GM12873 (cell line): ENCODE data around the gene TMPRSS13.

Experiments used
- TF ChIP-seq, protein P1 (sequence below): IDR thresholded peaks from 2 replicates; pipeline ENCODE4 v1.5.1; 2012; ENCODE audit warnings: low read depth, mild to moderate bottlenecking, moderate library complexity, low read length, control low read depth; ENCODE audit not compliant: insufficient read depth; ENCODE audit errors: missing control alignments

Gene TMPRSS13

DNA sequence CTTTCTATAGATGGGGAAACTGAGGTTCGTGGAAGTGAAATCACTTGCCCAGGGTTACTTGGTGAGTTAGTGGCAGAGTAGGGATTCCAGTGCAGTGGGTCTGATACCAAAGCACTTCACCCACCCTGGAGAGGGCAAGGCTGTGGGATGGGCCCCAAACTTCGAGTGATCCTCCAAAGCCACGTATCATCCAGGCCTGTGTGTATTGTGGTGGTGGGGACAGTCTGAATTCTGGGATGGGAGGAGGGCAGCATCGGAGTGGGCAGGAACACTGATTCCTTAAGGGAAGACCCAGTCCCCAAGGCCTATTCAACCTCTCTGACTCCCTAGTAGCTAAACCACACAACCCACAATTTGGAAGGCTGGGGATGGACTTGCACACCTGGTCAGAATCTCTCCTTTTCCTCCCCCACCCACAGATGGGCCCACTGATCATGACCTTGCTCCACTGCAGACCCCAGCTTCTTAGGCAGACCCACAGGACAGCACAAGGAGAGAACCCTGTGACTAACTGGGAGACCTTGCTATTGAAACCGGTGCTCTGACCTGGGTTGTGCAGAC is 11.5 kb downstream of the TMPRSS13 start:
- TF ChIP-seq, protein P1, sequence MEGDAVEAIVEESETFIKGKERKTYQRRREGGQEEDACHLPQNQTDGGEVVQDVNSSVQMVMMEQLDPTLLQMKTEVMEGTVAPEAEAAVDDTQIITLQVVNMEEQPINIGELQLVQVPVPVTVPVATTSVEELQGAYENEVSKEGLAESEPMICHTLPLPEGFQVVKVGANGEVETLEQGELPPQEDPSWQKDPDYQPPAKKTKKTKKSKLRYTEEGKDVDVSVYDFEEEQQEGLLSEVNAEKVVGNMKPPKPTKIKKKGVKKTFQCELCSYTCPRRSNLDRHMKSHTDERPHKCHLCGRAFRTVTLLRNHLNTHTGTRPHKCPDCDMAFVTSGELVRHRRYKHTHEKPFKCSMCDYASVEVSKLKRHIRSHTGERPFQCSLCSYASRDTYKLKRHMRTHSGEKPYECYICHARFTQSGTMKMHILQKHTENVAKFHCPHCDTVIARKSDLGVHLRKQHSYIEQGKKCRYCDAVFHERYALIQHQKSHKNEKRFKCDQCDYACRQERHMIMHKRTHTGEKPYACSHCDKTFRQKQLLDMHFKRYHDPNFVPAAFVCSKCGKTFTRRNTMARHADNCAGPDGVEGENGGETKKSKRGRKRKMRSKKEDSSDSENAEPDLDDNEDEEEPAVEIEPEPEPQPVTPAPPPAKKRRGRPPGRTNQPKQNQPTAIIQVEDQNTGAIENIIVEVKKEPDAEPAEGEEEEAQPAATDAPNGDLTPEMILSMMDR, result no peak

DNA sequence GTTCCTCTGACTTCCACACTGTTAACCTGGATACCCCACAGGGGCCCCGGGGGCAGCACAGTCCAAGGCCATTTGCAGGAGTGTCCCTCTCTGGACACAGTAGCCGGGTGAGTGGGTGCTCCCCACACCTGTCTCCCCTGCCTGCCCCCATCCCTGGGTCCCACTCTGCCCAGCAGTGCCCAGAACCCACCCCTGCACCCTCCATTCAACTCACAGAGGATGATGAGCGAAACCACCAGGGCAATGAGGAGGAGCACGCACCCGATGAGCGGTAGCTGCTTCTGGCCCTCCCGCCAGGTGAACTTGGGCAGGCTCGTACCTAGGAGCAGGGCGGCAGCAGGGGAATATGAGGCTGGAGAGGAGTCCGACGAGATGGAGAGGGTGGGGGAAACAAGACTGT is 12.2 kb downstream of the TMPRSS13 start:
- TF ChIP-seq, protein P1, result no peak

DNA sequence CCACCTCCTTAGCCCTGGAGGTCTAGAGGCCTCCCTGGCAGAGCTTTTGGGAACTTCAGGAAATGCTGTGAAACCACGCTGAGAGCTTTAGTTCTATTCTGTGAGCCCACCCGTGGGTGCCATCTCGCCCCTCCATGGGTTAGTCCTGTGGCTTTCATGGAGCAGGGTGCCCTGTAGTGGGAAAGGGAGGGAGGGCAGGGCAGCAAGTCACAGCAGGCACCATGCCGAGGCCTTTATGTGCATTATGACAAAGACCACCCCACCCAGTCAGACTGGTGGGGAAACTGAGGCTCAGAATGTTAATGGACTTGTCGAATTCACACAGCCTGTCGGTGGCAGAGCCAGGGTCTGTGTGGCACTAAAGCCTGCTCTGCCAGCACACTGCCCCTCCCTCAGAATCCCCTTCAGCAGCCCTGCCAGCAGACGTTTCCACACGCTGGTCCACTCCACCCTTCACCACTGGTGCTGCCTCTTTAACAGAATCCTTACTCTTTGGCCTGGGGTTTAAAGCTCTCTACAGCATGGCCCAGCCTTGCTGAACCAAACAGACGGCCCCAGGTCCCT is 13.4 kb downstream of the TMPRSS13 start:
- TF ChIP-seq, protein P1, result no peak

DNA sequence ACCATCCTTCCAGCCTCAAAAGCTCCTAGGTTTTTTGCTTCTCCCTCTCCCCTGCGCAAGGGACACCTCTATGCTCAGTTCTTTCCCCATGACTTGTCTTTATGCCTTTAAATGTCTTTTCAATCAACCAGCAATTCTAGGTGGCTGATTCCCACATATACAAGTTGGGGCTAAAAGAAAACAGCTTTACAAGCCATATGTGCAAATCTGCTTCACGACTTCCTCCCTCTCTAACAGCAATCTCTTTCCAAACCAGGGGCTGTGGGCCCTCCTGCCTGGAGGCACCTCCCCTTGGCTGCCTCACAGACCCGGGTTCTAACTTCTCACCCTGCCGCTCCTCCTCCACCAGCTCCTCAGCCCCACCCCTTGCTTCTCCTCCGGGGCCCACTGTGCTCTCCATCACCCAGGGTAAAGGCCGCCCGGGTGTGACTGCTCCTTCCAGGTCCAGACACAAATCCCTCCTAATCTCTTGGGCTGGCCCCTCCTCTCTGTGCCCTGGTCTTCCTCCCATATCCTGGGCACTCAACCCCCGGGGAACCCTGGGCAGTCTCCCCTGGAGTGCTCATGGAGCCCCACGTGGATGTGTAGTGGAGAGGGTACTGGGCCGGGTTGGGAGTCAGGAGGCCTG is 14.1 kb downstream of the TMPRSS13 start:
- TF ChIP-seq, protein P1, result no peak

DNA sequence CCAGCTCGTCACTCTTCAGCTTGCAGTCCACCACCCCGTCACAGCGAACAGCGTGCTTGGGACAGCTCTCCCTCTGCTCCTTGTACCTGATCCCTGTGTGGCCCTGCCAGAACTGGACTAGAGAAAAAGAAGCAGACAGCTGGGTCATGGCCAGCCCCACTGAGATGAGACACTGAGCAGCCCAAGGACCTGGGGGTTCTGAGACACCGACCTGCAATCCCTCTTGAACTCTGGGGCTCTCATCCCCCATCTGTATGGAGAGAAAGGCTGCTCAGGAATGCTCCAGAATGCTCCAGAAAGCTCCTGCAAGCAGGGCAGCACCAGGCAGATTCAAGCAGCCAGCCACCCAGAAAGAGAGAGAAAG is 14.8 kb downstream of the TMPRSS13 start:
- TF ChIP-seq, protein P1, result no peak

DNA sequence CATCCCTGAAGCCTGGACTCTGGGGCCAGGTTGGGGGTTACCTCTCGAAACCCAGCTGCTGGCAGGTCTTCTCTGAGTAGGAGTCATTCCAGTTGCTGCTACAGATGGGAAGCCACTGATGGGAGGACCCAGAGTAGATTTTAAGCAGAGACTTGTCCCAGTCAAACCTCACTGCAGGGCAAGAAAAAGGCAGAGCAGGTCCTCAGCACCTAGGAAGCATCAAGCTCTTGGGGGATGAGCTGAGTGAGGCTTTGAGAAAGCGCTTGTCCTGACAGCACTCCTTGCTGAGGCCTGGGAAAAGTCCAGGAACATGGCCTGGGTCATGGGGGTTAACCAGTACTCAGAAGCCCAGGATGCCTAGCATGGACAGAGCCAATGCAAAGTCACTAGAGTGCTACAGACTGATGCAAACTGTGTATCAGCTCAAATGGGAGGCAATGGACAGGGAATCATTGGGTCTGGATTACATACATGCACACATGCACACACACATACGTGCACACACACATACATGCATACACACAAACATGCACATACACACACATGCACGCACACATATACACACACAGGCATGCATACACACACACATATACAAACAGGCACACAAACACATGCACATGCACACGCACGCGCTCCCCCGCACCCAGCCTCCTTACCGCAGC is 15.3 kb downstream of the TMPRSS13 start:
- TF ChIP-seq, protein P1, result no peak

DNA sequence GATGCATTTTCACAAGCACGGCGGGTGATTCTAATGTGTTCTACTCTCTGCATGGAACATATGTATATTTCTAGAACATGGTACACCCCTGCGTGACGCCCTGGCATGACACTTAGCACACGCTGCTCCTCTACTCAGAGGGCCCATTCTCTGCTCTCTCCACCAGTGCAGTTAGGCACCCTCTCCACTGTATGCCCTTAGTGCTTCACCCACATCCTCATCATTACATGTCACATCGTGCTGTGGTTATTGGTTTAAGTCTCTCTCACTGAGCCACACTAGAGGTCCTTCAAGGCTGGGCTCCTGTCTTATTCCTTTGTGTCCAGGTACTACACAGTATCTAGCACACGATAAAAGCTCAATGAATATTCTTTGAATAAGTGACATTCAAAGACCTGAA is 16.7 kb downstream of the TMPRSS13 start:
- TF ChIP-seq, protein P1, result no peak
